OCI-LY1 (cell line): ENCODE data around the gene PPP2R1B.

Experiments used
- H2AFZ ChIP-seq: fragments of 200-600 bp; sonication (generic), shearing (Covaris generic); 2 replicates; pipeline ENCODE4 v1.6.0; 2014; ENCODE audit warnings: antibody characterized with exemption, mild to moderate bottlenecking, low read length
- H3F3A ChIP-seq: fragments of 200-600 bp; sonication (generic), shearing (Covaris generic); 2 replicates; pipeline ENCODE4 v1.6.0; 2014; ENCODE audit warnings: mild to moderate bottlenecking, antibody characterized with exemption, low read length, moderate library complexity; ENCODE audit not compliant: insufficient read depth
- H3K27ac ChIP-seq: fragments of 200-600 bp; sonication (generic); 2 replicates; pipeline ENCODE4 v1.5.1; 2014; ENCODE audit warnings: low read length, mixed run types, mild to moderate bottlenecking, low read depth; ENCODE audit not compliant: poor library complexity, severe bottlenecking
- H3K27me3 ChIP-seq: fragments of 200-600 bp; sonication (generic); 2 replicates; pipeline ENCODE4 v1.6.0; 2014; ENCODE audit warnings: antibody characterized with exemption, mild to moderate bottlenecking, low read length, moderate library complexity; ENCODE audit not compliant: insufficient read depth
- H3K36me3 ChIP-seq: fragments of 200-600 bp; sonication (generic); 2 replicates; pipeline ENCODE4 v1.6.1; 2014; ENCODE audit warnings: mild to moderate bottlenecking, antibody characterized with exemption, low read length, moderate library complexity, mixed read lengths; ENCODE audit not compliant: insufficient read depth
- H3K4me1 ChIP-seq: fragments of 200-600 bp; sonication (generic); 2 replicates; pipeline ENCODE4 v1.5.1; 2014; ENCODE audit warnings: mild to moderate bottlenecking, low read length, moderate library complexity; ENCODE audit not compliant: insufficient read depth, severe bottlenecking
- H3K4me2 ChIP-seq: fragments of 200-600 bp; sonication (generic), shearing (Covaris generic); 2 replicates; pipeline ENCODE4 v1.6.1; 2014; ENCODE audit warnings: low read length
- H3K4me3 ChIP-seq: fragments of 200-600 bp; sonication (generic); 2 replicates; pipeline ENCODE4 v1.5.1; 2014; ENCODE audit warnings: low read length, low read depth, mild to moderate bottlenecking, mixed read lengths; ENCODE audit not compliant: poor library complexity, severe bottlenecking
- H3K79me2 ChIP-seq: fragments of 200-600 bp; shearing (Covaris generic); 2 replicates; pipeline ENCODE4 v1.6.1; 2016; ENCODE audit warnings: mixed run types, low read length, mixed read lengths; ENCODE audit not compliant: insufficient read depth
- H3K9ac ChIP-seq: fragments of 200-600 bp; sonication (generic), shearing (Covaris generic); 2 replicates; pipeline ENCODE4 v1.6.1; 2014; ENCODE audit warnings: mild to moderate bottlenecking, low read length, mixed read lengths
- H3K9me2 ChIP-seq: fragments of 200-600 bp; sonication (generic), shearing (Covaris generic); 2 replicates; pipeline ENCODE4 v1.6.1; 2014; ENCODE audit warnings: low read depth, mild to moderate bottlenecking, low read length, mixed read lengths
- H3K9me3 ChIP-seq: fragments of 200-600 bp; shearing (Covaris generic); 2 replicates; pipeline ENCODE4 v1.6.1; 2014; ENCODE audit warnings: low read length, mixed read lengths
- H4K20me1 ChIP-seq: fragments of 200-600 bp; sonication (generic), shearing (Covaris generic); 2 replicates; pipeline ENCODE4 v1.6.0; 2016; ENCODE audit warnings: mild to moderate bottlenecking, low read length; ENCODE audit not compliant: insufficient read depth
- EZH2 ChIP-seq: fragments of 200-600 bp; sonication (generic), shearing (Covaris generic); IDR thresholded peaks from 2 replicates; pipeline ENCODE4 v1.8.0; 2017; ENCODE audit warnings: borderline replicate concordance, mixed run types, mild to moderate bottlenecking, antibody characterized with exemption, low read length, moderate library complexity, mixed read lengths
- TF ChIP-seq, protein P1 (sequence below): fragments of 200-600 bp; sonication (generic), shearing (Covaris generic); IDR thresholded peaks from 2 replicates; pipeline ENCODE4 v1.5.1; 2017; ENCODE audit warnings: mild to moderate bottlenecking, antibody characterized with exemption, low read length, moderate library complexity, mixed read lengths

PPP2R1B gene

GRCh38 chr11:111693224-111693937 is 72.8 kb downstream of the PPP2R1B start:
- no peaks in the 10 kb centered on the region for H3K27me3 ChIP-seq
- peaks cover 21% of the 10 kb centered on the region; the same call in 1 of the 2 replicates for H3K36me3 ChIP-seq
- H3K4me2 ChIP-seq = no peak overlapping the region
- no peak overlapping the region for H3K4me3 ChIP-seq
- H3K9me3 ChIP-seq = no peaks in the 10 kb centered on the region
- no peak overlapping the region for H3K9ac ChIP-seq
- no peak overlapping the region for H3K27ac ChIP-seq
- no peaks in the 10 kb centered on the region for H3F3A ChIP-seq
- H2AFZ ChIP-seq = no peak overlapping the region
- H3K79me2 ChIP-seq = no peaks in the 10 kb centered on the region
- no peaks in the 10 kb centered on the region for H3K9me2 ChIP-seq
- TF ChIP-seq, protein P1, sequence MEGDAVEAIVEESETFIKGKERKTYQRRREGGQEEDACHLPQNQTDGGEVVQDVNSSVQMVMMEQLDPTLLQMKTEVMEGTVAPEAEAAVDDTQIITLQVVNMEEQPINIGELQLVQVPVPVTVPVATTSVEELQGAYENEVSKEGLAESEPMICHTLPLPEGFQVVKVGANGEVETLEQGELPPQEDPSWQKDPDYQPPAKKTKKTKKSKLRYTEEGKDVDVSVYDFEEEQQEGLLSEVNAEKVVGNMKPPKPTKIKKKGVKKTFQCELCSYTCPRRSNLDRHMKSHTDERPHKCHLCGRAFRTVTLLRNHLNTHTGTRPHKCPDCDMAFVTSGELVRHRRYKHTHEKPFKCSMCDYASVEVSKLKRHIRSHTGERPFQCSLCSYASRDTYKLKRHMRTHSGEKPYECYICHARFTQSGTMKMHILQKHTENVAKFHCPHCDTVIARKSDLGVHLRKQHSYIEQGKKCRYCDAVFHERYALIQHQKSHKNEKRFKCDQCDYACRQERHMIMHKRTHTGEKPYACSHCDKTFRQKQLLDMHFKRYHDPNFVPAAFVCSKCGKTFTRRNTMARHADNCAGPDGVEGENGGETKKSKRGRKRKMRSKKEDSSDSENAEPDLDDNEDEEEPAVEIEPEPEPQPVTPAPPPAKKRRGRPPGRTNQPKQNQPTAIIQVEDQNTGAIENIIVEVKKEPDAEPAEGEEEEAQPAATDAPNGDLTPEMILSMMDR = no peak
- no peak for TF ChIP-seq EZH2
- H4K20me1 ChIP-seq = no peaks in the 10 kb centered on the region
- H3K4me1 ChIP-seq = peaks cover 13% of the 10 kb centered on the region

DNA sequence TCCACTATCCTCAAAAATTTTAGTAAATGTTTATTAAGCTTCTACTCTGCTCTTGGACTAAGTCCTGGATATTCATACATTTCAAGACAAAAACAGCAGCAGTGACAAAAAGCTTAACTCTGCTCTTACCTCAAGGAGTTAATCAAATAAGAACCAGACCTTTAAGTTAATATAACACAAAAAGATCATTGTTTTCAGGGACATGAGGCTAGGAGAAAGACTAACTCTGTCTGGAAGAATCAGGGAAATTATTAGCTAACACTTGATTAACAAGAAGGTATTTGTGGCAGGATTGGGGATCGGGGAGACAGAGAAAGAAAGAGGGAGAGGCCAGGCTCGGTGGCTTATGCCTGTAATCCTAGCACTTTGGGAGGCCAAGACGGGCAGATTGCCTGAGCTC is 74.4 kb downstream of the PPP2R1B start:
- Histone ChIP-seq H3F3A (no peaks in the 10 kb centered on the region), H4K20me1 (no peaks in the 10 kb centered on the region), H3K4me1 (no peaks in the 10 kb centered on the region), H3K4me3 (no peak overlapping the region), H3K27me3 (no peaks in the 10 kb centered on the region), H3K9me3 (no peaks in the 10 kb centered on the region), H2AFZ (no peak overlapping the region), H3K27ac (no peak overlapping the region), H3K9me2 (no peaks in the 10 kb centered on the region), H3K4me2 (no peak overlapping the region), H3K79me2 (no peaks in the 10 kb centered on the region), H3K9ac (no peak overlapping the region), H3K36me3 (peaks cover 26% of the 10 kb centered on the region; the same call in 1 of the 2 replicates)
- TF ChIP-seq EZH2 = no peak
- TF ChIP-seq, protein P1 = no peak

DNA sequence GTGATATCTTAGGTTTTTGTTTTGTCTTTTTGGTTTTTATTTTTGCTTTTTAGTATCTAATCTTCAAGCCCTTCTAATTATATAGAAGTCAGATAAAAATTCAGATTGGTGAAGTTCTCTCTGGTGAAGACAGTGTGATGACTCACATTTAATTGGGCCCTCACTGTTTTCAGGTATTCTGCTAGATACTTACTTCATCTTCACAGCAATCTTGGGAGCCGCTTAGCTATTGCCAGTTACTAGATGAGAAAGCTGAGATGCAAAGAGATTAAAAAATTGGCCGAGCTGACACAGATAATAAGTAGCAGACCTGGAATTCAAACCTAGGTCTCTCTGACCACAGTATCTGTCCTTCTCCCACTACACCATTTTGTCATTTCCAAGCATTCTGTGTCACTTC is 75.0 kb downstream of the PPP2R1B start:
- H3K4me2 ChIP-seq = no peak overlapping the region
- no peaks in the 10 kb centered on the region for H3K27me3 ChIP-seq
- peaks cover 26% of the 10 kb centered on the region; the same call in 1 of the 2 replicates for H3K36me3 ChIP-seq
- no peak for TF ChIP-seq EZH2
- TF ChIP-seq, protein P1 = no peak
- H3K79me2 ChIP-seq = no peaks in the 10 kb centered on the region
- H3K27ac ChIP-seq = no peak overlapping the region
- H2AFZ ChIP-seq = no peak overlapping the region
- H3K4me3 ChIP-seq = no peak overlapping the region
- no peaks in the 10 kb centered on the region for H3K9me3 ChIP-seq
- no peaks in the 10 kb centered on the region for H4K20me1 ChIP-seq
- no peaks in the 10 kb centered on the region for H3K9me2 ChIP-seq
- no peak overlapping the region for H3K9ac ChIP-seq
- H3K4me1 ChIP-seq = no peaks in the 10 kb centered on the region
- H3F3A ChIP-seq = no peaks in the 10 kb centered on the region
